Breast epithelium (tissue), 4 donors: Measurements from ENCODE around the gene ATP6V1A. TPM values are rescaled to one million over a fixed set of nuclear protein-coding genes. Genes with fewer than 3 reads are reported as not detected.

ENCODE experiments used
- DNase-seq, 2 donors: peaks; one replicate each; pipeline ENCODE4 v3.0.0-alpha.2; 2019; ENCODE audit warnings: low spot score in 2 of 2
- H3K27ac ChIP-seq, 2 donors: fragments of 200-600 bp; sonication (generic) in 1 of 2; one replicate each; pipeline ENCODE4 v1.5.1; 2016 to 2019; ENCODE audit warnings: mild to moderate bottlenecking in 1 of 2
- H3K27me3 ChIP-seq, 2 donors: fragments of 200-600 bp; sonication (generic) in 1 of 2; one replicate each; pipeline versions ENCODE4 v1.5.1 to v1.6.0; 2017 to 2019; ENCODE audit warnings: control low read depth in 1 of 2, mild to moderate bottlenecking in 1 of 2
- H3K36me3 ChIP-seq: fragments of 200-600 bp; one replicate; pipeline ENCODE4 v1.5.1; 2019
- H3K4me1 ChIP-seq, 2 donors: fragments of 200-600 bp; sonication (generic); one replicate each; pipeline ENCODE4 v1.5.1; 2016 to 2019; ENCODE audit warnings: control low read depth in 1 of 2
- H3K4me3 ChIP-seq, 3 donors: fragments of 200-600 bp; sonication (generic); 1 replicate in 2 of 3; 2 replicates in 1 of 3; pipeline ENCODE4 v1.5.1; 2016 to 2019; ENCODE audit warnings: mild to moderate bottlenecking in 3 of 3, moderate library complexity in 2 of 3
- H3K9me3 ChIP-seq, 2 donors: fragments of 200-600 bp; sonication (generic) in 1 of 2; one replicate each; pipeline ENCODE4 v1.5.1; 2016 to 2019; ENCODE audit warnings: control low read depth in 1 of 2
- POLR2A ChIP-seq: fragments of 450-650 bp; IDR thresholded peaks from one replicate; pipeline ENCODE4 v1.6.1; 2016; ENCODE audit warnings: antibody characterized with exemption, mild to moderate bottlenecking, moderate library complexity
- POLR2AphosphoS5 ChIP-seq, 3 donors: sonication (generic); formaldehyde crosslinking; IDR thresholded peaks; one replicate each; pipeline ENCODE4 v1.6.1; 2017; ENCODE audit warnings: antibody characterized with exemption in 3 of 3
- intact Hi-C: fragments of 100-400 bp; cut with DNase I; formaldehyde crosslinking; loops from one replicate; pipeline ENCODE4 v1.15.1; 2023; ENCODE audit warnings: low total_unique reads
- total RNA-seq, 3 donors: library from RNA; depleted of rRNA; stranded (reverse); fragments of >200 nt; gene quantifications; one replicate each; pipeline ENCODE4 v1.1.0, GENCODE V29; 2016
- TF ChIP-seq, protein P1 (sequence below), 3 donors: fragments of 450-650 bp; IDR thresholded peaks; one replicate each; pipeline ENCODE4 v1.5.1; 2016 to 2017; ENCODE audit warnings: antibody characterized with exemption in 3 of 3, mild to moderate bottlenecking in 3 of 3, moderate library complexity in 3 of 3

Gene ATP6V1A
- total RNA-seq, 3 donors from 2014 or later, result 44.6 to 68.5 (median 48.6) TPM

DNA sequence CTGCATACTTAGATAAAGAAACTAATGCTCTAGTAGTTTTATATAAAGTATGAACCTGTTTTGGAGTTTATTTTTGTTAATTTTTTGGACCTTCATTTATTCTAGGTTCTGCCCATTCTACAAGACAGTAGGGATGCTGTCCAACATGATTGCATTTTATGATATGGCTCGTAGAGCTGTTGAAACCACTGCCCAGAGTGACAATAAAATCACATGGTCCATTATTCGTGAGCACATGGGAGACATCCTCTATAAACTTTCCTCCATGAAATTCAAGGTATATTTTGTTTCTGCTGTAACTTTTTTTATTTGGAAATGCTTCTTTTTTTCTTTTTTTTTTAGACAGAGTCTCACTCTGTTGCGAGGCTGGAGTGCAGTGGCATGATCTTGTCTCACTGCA is 58.4 kb downstream of the ATP6V1A start:
- TF ChIP-seq POLR2AphosphoS5 (IDR thresholded peaks at IDR 0.05), result no peak
- no peak for TF ChIP-seq POLR2A
- TF ChIP-seq, protein P1, sequence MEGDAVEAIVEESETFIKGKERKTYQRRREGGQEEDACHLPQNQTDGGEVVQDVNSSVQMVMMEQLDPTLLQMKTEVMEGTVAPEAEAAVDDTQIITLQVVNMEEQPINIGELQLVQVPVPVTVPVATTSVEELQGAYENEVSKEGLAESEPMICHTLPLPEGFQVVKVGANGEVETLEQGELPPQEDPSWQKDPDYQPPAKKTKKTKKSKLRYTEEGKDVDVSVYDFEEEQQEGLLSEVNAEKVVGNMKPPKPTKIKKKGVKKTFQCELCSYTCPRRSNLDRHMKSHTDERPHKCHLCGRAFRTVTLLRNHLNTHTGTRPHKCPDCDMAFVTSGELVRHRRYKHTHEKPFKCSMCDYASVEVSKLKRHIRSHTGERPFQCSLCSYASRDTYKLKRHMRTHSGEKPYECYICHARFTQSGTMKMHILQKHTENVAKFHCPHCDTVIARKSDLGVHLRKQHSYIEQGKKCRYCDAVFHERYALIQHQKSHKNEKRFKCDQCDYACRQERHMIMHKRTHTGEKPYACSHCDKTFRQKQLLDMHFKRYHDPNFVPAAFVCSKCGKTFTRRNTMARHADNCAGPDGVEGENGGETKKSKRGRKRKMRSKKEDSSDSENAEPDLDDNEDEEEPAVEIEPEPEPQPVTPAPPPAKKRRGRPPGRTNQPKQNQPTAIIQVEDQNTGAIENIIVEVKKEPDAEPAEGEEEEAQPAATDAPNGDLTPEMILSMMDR (IDR thresholded peaks at IDR 0.05), result no peak
- no peaks in the 10 kb centered on the region for H3K27me3 ChIP-seq
- H3K36me3 ChIP-seq, result peaks cover 7% of the 10 kb centered on the region
- no peak overlapping the region for H3K4me3 ChIP-seq
- no peaks in the 10 kb centered on the region for H3K9me3 ChIP-seq
- H3K27ac ChIP-seq, result no peak overlapping the region
- intact Hi-C loops, result no loop called here
- no peaks in the 10 kb centered on the region for H3K4me1 ChIP-seq
- DNase-seq, result no peak

DNA sequence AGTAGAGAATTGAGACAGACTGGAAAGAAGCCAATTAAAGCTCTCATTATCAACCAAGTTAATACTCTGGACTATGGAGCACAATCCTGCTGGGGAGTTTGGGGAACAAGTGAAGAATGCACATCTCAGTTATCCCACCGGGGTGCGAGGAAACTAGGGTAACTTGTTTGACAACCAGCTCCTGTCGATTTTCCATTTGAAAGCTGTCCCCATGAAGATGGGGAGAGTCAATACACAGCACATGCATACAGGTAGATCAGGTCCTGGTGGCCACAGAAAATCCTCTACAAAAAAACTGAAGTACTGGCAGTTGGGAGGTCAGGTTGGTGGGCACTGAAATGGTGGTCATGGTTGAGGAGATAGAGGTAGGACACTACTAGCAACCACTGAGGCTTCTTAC is 66.0 kb downstream of the ATP6V1A start:
- no peaks in the 10 kb centered on the region for H3K4me1 ChIP-seq
- H3K27me3 ChIP-seq, result no peaks in the 10 kb centered on the region
- H3K27ac ChIP-seq, result no peak overlapping the region
- no peaks in the 10 kb centered on the region for H3K9me3 ChIP-seq
- DNase-seq, result no peak
- TF ChIP-seq, protein P1 (IDR thresholded peaks at IDR 0.05), result no peak
- TF ChIP-seq POLR2AphosphoS5 (IDR thresholded peaks at IDR 0.05) (no peak), POLR2A (no peak)
- H3K4me3 ChIP-seq, result no peak overlapping the region
- intact Hi-C loops, result no loop called here
- no peaks in the 10 kb centered on the region for H3K36me3 ChIP-seq

DNA sequence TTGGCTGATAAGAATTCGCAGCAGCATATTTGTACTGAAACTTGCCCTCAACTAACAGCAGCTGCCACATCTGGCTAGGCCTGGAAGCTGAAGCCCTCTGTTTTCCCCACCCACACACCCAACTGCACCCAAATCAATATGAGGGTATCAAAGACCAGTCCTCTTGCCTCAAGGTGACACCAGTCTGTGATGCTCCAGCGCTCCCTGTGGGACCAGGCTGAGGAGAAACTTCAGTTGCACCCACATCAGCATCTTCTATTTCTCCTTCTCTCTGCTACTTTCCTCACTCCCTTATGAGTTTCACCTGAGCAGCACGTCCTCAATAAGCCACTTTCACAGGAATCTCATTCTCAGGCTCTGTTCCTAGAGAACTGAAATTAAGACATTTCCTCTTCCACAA is 73.0 kb downstream of the ATP6V1A start:
- TF ChIP-seq POLR2AphosphoS5 (IDR thresholded peaks at IDR 0.05), result no peak
- TF ChIP-seq, protein P1 (IDR thresholded peaks at IDR 0.05), result no peak
- no peak for TF ChIP-seq POLR2A

DNA sequence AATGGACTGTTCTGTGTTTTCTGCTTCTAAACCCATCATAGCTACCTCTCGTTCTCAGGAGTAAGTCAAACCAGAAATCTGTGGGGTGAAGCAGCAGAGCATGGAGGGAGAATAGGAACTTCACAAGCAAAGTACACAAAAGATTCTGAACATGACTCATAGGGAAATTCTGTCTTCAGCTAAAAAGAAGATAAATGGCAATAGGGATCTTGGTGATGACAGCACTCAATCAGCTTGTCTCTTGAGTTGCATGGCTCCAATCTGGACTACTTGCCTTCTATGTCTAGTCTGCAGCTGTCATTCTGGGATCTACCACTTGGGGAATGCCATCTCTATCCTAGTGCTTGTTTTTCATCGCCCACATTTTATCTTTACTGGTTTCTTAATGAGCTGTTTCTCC is 78.3 kb downstream of the ATP6V1A start:
- intact Hi-C loops, result no loop called here
- no peaks in the 10 kb centered on the region for H3K9me3 ChIP-seq
- DNase-seq, result no peak
- H3K27me3 ChIP-seq, result no peaks in the 10 kb centered on the region
- TF ChIP-seq POLR2AphosphoS5 (IDR thresholded peaks at IDR 0.05), result no peak
- TF ChIP-seq, protein P1 (IDR thresholded peaks at IDR 0.05), result peak in 1 of 3 donors; percentile 10
- no peaks in the 10 kb centered on the region for H3K4me1 ChIP-seq
- H3K27ac ChIP-seq, result no peak overlapping the region
- no peak overlapping the region for H3K4me3 ChIP-seq
- no peaks in the 10 kb centered on the region for H3K36me3 ChIP-seq

More for the DNA sequence above, 73.0 kb downstream of the ATP6V1A start:
- Histone ChIP-seq H3K27ac (no peak overlapping the region), H3K36me3 (no peaks in the 10 kb centered on the region), H3K27me3 (no peaks in the 10 kb centered on the region), H3K4me3 (no peak overlapping the region), H3K9me3 (no peaks in the 10 kb centered on the region), H3K4me1 (no peaks in the 10 kb centered on the region)
- DNase-seq, result no peak
- intact Hi-C loops, result no loop called here

DNA sequence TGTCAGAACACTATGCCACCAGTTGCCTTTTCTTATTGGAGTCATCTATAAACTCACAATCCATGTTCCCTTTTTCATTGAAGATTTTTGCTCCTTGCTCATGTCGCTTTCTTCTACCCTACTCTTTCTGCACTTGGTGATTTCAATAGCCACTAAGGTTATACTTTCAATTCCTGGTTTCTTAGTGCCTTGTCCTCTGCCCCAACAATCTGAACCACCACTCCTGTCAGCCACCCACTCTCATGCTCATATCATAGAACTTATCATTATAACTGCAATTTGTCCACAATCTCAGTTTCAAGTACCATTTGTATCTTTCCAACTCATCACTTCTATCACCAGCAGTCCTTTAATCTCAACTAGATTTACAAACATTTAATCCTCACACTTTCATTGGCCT is 81.8 kb downstream of the ATP6V1A start:
- H3K4me1 ChIP-seq, result no peaks in the 10 kb centered on the region
- H3K4me3 ChIP-seq, result no peak overlapping the region
- H3K9me3 ChIP-seq, result no peaks in the 10 kb centered on the region
- no peaks in the 10 kb centered on the region for H3K27me3 ChIP-seq
- TF ChIP-seq POLR2AphosphoS5 (IDR thresholded peaks at IDR 0.05), result no peak
- TF ChIP-seq, protein P1 (IDR thresholded peaks at IDR 0.05), result no peak
- no peak for TF ChIP-seq POLR2A
- no peak for DNase-seq
- H3K27ac ChIP-seq, result no peak overlapping the region
- intact Hi-C loops, result no loop called here
- no peaks in the 10 kb centered on the region for H3K36me3 ChIP-seq
